GM12878 (cell line): ENCODE data around the gene FAM193B. TPM values are rescaled to one million over a fixed set of nuclear protein-coding genes. Genes with fewer than 3 reads are reported as not detected.

Experiments
- ATF7 ChIP-seq: fragments of 450-650 bp; IDR thresholded peaks from 2 replicates; pipeline ENCODE4 v1.6.1; 2016; ENCODE audit warnings: low read depth, mild to moderate bottlenecking
- BACH1 ChIP-seq: fragments of 450-650 bp; IDR thresholded peaks from 2 replicates; pipeline ENCODE4 v1.6.1; 2017; ENCODE audit warnings: mild to moderate bottlenecking, borderline replicate concordance
- BHLHE40 ChIP-seq, 2 experiments: fragments of 450-650 bp in 1 of 2; IDR thresholded peaks; 2 replicates each; pipeline ENCODE4 v1.6.1; 2011 to 2017; ENCODE audit warnings: low read depth in 2 of 2, borderline replicate concordance in 1 of 2, improper control_type of control experiment in 1 of 2, low read length in 1 of 2, mild to moderate bottlenecking in 1 of 2
- HCFC1 ChIP-seq: fragments of 150-350 bp; IDR thresholded peaks from 2 replicates; pipeline ENCODE4 v1.6.1; 2014; ENCODE audit warnings: low read length
- IKZF1 ChIP-seq: fragments of 450-650 bp; conservative IDR thresholded peaks from 2 replicates; pipeline ENCODE4 v1.6.1; 2017; ENCODE audit warnings: antibody characterized with exemption, mild to moderate bottlenecking
- JUNB ChIP-seq: IDR thresholded peaks from 2 replicates; pipeline ENCODE4 v1.6.1; 2016; ENCODE audit warnings: antibody characterized with exemption, mild to moderate bottlenecking
- MAX ChIP-seq: IDR thresholded peaks from 2 replicates; pipeline ENCODE4 v1.6.1; 2012; ENCODE audit warnings: low read depth, low read length, improper control_type of control experiment
- NFIC ChIP-seq: IDR thresholded peaks from 2 replicates; pipeline ENCODE4 v1.6.1; 2012; ENCODE audit warnings: low read depth, mild to moderate bottlenecking, inconsistent platforms, low read length, moderate library complexity
- PAX5 ChIP-seq: IDR thresholded peaks from 2 replicates; pipeline ENCODE4 v1.6.1; 2011; ENCODE audit warnings: low read depth, low read length, borderline replicate concordance
- PAX8 ChIP-seq: fragments of 450-650 bp; IDR thresholded peaks from 2 replicates; pipeline ENCODE4 v1.6.1; 2017; ENCODE audit warnings: mild to moderate bottlenecking, moderate library complexity
- POLR2AphosphoS2 ChIP-seq: IDR thresholded peaks from 2 replicates; pipeline ENCODE4 v1.6.1; 2011; ENCODE audit warnings: low read depth, mild to moderate bottlenecking, low read length, improper control_type of control experiment, moderate library complexity
- POLR2AphosphoS5 ChIP-seq: IDR thresholded peaks from 2 replicates; pipeline ENCODE4 v1.6.1; 2011; ENCODE audit warnings: mild to moderate bottlenecking, low read length, inconsistent platforms
- RBBP5 ChIP-seq: fragments of 200-600 bp; sonication (generic); conservative IDR thresholded peaks from 2 replicates; pipeline ENCODE4 v1.6.1; 2016
- RELB ChIP-seq: fragments of 450-650 bp; IDR thresholded peaks from 2 replicates; pipeline ENCODE4 v1.6.1; 2017; ENCODE audit warnings: low read depth, mild to moderate bottlenecking, moderate library complexity
- RFX5 ChIP-seq: IDR thresholded peaks from 2 replicates; pipeline ENCODE4 v1.6.1; 2011; ENCODE audit warnings: low read depth, low read length, improper control_type of control experiment
- SMAD1 ChIP-seq: fragments of 450-650 bp; IDR thresholded peaks from 2 replicates; pipeline ENCODE4 v1.6.1; 2018; ENCODE audit warnings: mild to moderate bottlenecking, low read depth; ENCODE audit not compliant: partially characterized antibody
- SMAD5 ChIP-seq: IDR thresholded peaks from 2 replicates; pipeline ENCODE4 v1.6.1; 2016; ENCODE audit warnings: antibody characterized with exemption, low read depth
- SMARCA5 ChIP-seq: fragments of 450-650 bp; IDR thresholded peaks from 2 replicates; pipeline ENCODE4 v1.6.1; 2017; ENCODE audit warnings: mild to moderate bottlenecking
- SMC3 ChIP-seq: IDR thresholded peaks from 2 replicates; pipeline ENCODE4 v1.6.1; 2011; ENCODE audit warnings: low read length, improper control_type of control experiment, borderline replicate concordance
- SPI1 ChIP-seq: IDR thresholded peaks from 2 replicates; pipeline ENCODE4 v1.6.1; 2011; ENCODE audit warnings: low read depth, mild to moderate bottlenecking, low read length, moderate library complexity, borderline replicate concordance; ENCODE audit not compliant: insufficient read depth
- SREBF1 ChIP-seq: IDR thresholded peaks from 2 replicates; pipeline ENCODE4 v1.6.1; 2012; ENCODE audit warnings: mild to moderate bottlenecking, low read length
- STAT1 ChIP-seq: fragments of 450-650 bp; conservative IDR thresholded peaks from 2 replicates; pipeline ENCODE4 v1.6.1; 2014; ENCODE audit warnings: antibody characterized with exemption, mild to moderate bottlenecking
- TCF7 ChIP-seq: IDR thresholded peaks from 2 replicates; pipeline ENCODE4 v1.6.1; 2014; ENCODE audit warnings: antibody characterized with exemption, borderline replicate concordance
- ZNF207 ChIP-seq: fragments of 450-650 bp; IDR thresholded peaks from 2 replicates; pipeline ENCODE4 v1.6.1; 2014; ENCODE audit warnings: antibody characterized with exemption, mild to moderate bottlenecking, borderline replicate concordance
- ZNF622 ChIP-seq: fragments of 450-650 bp; IDR thresholded peaks from 2 replicates; pipeline ENCODE4 v1.6.1; 2017; ENCODE audit warnings: mild to moderate bottlenecking, inconsistent platforms
- polyA plus RNA-seq, 11 experiments: library from polyadenylated mRNA; depleted of rRNA in 4 of 11; unstranded in 6 of 11; stranded (reverse) in 5 of 11; fragments of >200 nt; fragmentation: Nextera tagmentation in 4 of 11; fragmentation: Illumina TruSeq in 1 of 11; extraction: Ambion mirVana in 4 of 11; extraction: Trizol in 1 of 11; gene quantifications; 1 replicate in 1 of 11; 2 replicates in 10 of 11; pipeline versions ENCODE4 v1.2.1 to v1.2.3, GENCODE V29; 2011 to 2016; ENCODE audit warnings: inconsistent platforms in 2 of 11, missing spikeins in 2 of 11, low read depth in 1 of 11
- total RNA-seq, 4 experiments: library from RNA; depleted of rRNA in 3 of 4; stranded (reverse); fragments of >200 nt in 3 of 4; fragmentation: Illumina TruSeq in 1 of 4; extraction: Trizol in 1 of 4; gene quantifications; 2 replicates each; pipeline versions ENCODE4 v1.2.1 to v1.2.3, GENCODE V29; 2013 to 2021
- TF ChIP-seq, protein P1 (sequence below): fragments of 450-650 bp; conservative IDR thresholded peaks from 2 replicates; pipeline ENCODE4 v1.6.1; 2017; ENCODE audit warnings: mild to moderate bottlenecking, moderate library complexity
- TF ChIP-seq, protein P2 (sequence below), 3 experiments: IDR thresholded peaks in 2 of 3; conservative IDR thresholded peaks in 1 of 3; 2 replicates each; pipeline ENCODE4 v1.5.1; 2011; ENCODE audit warnings: low read depth in 3 of 3, low read length in 3 of 3, mild to moderate bottlenecking in 3 of 3, control low read depth in 2 of 3, moderate library complexity in 2 of 3, inconsistent platforms in 1 of 3, mixed read lengths in 1 of 3; ENCODE audit not compliant: control insufficient read depth in 2 of 3, insufficient read depth in 1 of 3; ENCODE audit errors: extremely low read depth in 1 of 3

The FAM193B gene
- total and polyA plus RNA-seq, 10 of the 15 experiments (the other 5 are each of a cell fraction or from before 2014, with no cell fraction given): 3.3 to 47.0 (median 25.1) TPM

DNA sequence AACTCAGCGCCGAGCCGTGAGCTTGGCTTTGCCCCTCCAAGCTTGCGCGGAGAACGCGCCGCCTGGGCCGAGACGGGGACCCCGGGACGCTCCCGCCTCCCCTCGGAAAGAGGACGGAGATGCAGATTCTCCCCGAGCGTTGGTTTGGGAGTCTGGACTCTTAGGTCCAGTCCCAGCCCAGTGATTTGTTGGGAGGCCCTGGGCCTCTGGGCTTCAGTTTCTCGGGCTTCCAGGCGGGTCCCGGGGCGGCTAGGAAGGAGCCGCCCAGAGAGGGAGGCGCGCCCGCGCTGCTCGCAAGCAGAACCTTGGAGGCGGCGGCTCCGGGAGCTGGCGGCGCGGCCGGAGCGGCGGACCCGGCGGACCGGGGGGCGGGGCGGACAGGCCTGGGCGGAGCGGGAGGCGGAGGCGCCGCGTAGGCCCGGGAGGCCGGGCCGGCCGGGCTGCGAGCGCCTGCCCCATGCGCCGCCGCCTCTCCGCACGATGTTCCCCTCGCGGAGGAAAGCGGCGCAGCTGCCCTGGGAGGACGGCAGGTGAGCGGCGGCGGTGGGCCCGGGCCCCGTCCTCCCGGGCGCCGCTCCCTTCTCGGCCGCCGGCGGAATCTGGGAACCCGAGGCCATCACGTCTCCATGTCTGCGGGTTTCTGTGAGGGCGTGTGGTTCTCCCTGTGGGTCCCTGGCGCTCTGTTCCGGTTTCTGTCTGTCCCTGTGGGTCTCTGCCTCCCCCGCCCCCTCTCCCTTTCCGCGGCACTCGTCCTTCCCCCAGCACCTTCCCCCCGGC lies 45.6 kb upstream of the FAM193B start, which contains the start of gene B4GALT7 (continued):
- TF ChIP-seq, protein P1, sequence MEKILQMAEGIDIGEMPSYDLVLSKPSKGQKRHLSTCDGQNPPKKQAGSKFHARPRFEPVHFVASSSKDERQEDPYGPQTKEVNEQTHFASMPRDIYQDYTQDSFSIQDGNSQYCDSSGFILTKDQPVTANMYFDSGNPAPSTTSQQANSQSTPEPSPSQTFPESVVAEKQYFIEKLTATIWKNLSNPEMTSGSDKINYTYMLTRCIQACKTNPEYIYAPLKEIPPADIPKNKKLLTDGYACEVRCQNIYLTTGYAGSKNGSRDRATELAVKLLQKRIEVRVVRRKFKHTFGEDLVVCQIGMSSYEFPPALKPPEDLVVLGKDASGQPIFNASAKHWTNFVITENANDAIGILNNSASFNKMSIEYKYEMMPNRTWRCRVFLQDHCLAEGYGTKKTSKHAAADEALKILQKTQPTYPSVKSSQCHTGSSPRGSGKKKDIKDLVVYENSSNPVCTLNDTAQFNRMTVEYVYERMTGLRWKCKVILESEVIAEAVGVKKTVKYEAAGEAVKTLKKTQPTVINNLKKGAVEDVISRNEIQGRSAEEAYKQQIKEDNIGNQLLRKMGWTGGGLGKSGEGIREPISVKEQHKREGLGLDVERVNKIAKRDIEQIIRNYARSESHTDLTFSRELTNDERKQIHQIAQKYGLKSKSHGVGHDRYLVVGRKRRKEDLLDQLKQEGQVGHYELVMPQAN: peak; percentile 88
- TF ChIP-seq RFX5 (no peak), PAX5 (peak; percentile 34; the same call in 1 of the 2 replicates), ATF7 (no peak), JUNB (no peak), POLR2AphosphoS2 (peak; percentile 70; the same call in 1 of the 2 replicates), IKZF1 (peak; percentile 98), ZNF207 (peak; percentile 91), BACH1 (peak; percentile 79), MAX (peak; percentile 64), POLR2AphosphoS5 (peak; percentile 83; the same call in 1 of the 2 replicates), SMAD1 (no peak), RBBP5 (no peak), ZNF622 (no peak), SMC3 (no peak), RELB (peak; percentile 46; the same call in 1 of the 2 replicates), SMAD5 (no peak), SREBF1 (no peak), HCFC1 (peak; percentile 91), STAT1 (0 out of 2 replicates have a peak, but pooled peaks have one; percentile 30), PAX8 (no peak), SMARCA5 (peak; percentile 87), TCF7 (no peak), BHLHE40 (IDR thresholded peaks at IDR 0.05; ENCODE audit: borderline replicate concordance in 1 of 2, low read depth in 2 of 2, low read length in 1 of 2) (peak; percentile 45 to 74; a peak in 3 of 4 replicates), NFIC (no peak), SPI1 (no peak)
- TF ChIP-seq, protein P2, sequence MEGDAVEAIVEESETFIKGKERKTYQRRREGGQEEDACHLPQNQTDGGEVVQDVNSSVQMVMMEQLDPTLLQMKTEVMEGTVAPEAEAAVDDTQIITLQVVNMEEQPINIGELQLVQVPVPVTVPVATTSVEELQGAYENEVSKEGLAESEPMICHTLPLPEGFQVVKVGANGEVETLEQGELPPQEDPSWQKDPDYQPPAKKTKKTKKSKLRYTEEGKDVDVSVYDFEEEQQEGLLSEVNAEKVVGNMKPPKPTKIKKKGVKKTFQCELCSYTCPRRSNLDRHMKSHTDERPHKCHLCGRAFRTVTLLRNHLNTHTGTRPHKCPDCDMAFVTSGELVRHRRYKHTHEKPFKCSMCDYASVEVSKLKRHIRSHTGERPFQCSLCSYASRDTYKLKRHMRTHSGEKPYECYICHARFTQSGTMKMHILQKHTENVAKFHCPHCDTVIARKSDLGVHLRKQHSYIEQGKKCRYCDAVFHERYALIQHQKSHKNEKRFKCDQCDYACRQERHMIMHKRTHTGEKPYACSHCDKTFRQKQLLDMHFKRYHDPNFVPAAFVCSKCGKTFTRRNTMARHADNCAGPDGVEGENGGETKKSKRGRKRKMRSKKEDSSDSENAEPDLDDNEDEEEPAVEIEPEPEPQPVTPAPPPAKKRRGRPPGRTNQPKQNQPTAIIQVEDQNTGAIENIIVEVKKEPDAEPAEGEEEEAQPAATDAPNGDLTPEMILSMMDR (IDR thresholded peaks at IDR 0.05 in 2 of 3, conservative IDR thresholded peaks at IDR 0.05 in 1 of 3; ENCODE audit: control insufficient read depth in 2 of 3, extremely low read depth in 1 of 3, insufficient read depth in 1 of 3, low read depth in 3 of 3, low read length in 3 of 3): no peak
